GM21825 (cell line): ENCODE measurements around the gene PRELID3B.
A peak's percentile ranks its signal among the peaks of the same experiment; 100 is the strongest.
"Not testable (repeated sequence)": the region's sequence is repeated elsewhere in the genome, so short reads cannot be mapped to it uniquely, and the experiment has no call there.

Source experiments
- ATAC-seq: cut with Tn5 transposase; IDR thresholded peaks from one replicate; pipeline ENCODE4 v1.9.1; 2021; ENCODE audit warnings: mild to moderate bottlenecking, moderate library complexity; ENCODE audit not compliant: unreplicated experiment

PRELID3B gene

GRCh38 chr20:59050437-59050836, 7.9 kb upstream of the PRELID3B start:
- ATAC-seq = no peak

DNA sequence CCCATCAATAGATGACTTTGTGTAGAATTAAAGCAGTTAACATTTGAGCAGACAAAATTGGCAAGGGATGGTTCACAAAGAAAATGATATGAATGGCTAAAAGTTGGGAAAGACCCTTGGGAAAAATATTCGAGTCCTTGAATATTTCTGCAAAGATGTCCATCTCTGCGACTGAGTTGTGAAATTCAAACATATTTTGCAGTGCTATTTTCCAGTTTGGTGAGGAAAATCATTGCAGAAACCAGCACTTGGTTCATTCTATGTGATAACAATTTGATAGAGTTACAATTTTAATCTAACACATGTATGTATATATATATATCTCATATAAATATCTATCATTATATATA, 6.1 kb upstream of the PRELID3B start:
- no peak for ATAC-seq

- no peak for ATAC-seq
Measured at GRCh38 chr20:59047938-59048680, 5.5 kb upstream of the PRELID3B start.

DNA sequence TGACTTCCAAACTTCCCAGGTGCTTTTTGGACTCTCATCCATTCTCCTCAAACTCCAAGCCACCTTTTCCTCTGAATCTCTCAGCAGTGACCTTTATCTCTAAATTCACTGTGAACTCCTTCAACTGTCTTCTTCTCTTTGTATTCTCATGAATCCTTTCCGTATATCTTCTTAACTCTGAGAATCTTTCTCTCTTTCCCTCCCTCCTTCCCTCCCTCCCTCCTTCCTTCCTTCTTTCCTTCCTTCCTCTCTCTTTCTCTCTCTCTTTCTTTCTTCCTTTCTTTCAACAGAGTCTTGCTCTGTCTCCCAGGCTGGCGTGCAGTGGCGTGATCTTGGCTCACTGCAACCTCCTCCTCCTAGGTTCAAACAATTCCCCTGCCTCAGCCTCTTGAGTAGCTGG, 4.3 kb upstream of the PRELID3B start:
- ATAC-seq = no peak

GRCh38 chr20:59044796-59045195, 2.2 kb upstream of the PRELID3B start:
- ATAC-seq = no peak

GRCh38 chr20:59044295-59044694, 1.7 kb upstream of the PRELID3B start:
- ATAC-seq = no peak

DNA sequence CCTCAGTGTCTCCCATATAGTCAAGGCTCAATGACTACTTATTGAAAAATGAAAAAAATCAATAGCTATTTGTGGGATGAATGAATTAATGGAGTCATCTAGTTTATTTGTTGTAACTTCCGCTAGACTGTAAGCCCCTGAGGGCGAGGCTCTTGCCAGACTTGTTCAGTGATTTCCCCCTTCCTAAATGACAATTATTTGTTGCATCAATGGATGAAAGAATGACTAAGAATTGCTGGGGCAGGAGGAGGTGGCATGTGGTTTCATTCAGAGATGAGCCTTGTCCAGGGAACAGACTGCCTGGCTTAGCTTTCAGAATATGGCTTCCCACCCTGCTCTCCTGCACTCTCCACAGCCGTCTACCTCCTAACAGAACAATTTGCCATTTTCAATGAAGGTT, 1.1 kb upstream of the PRELID3B start:
- ATAC-seq = no peak

GRCh38 chr20:59042796-59043631, 428 bp upstream of the PRELID3B start:
- peak; percentile 86 for ATAC-seq

- not testable (repeated sequence) for ATAC-seq
Measured at GRCh38 chr20:59041487-59041886, 1.1 kb downstream of the PRELID3B start.

- no peak for ATAC-seq
Measured at GRCh38 chr20:59040667-59041066, 1.9 kb downstream of the PRELID3B start.

- ATAC-seq = no peak
Measured at GRCh38 chr20:59039233-59039632, 3.4 kb downstream of the PRELID3B start.

- ATAC-seq = no peak
Measured at GRCh38 chr20:59037386-59037785, 5.2 kb downstream of the PRELID3B start.

DNA sequence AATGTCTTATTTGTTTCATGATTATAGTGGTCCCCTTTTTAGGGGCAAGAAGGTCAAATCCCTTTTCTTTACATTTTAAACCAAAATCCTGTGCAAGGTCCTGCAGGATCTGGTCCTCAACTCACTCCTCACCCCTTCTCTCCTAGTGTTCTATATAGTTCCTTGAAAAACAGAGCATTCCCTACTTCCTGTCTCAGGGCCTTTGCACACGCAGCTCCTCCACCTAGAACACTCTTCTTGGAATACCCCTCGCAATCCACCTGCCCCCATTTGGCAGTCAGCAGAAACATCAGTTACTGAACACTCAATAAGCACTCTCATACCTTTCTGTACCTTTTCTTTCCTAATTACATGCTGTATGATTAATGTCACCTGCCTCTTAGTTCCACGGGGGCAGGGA, 7.2 kb downstream of the PRELID3B start:
- no peak for ATAC-seq

- no peak for ATAC-seq
Measured at GRCh38 chr20:59033616-59034165, 8.9 kb downstream of the PRELID3B start.

GRCh38 chr20:59033093-59033492, 9.5 kb downstream of the PRELID3B start:
- ATAC-seq = no peak

GRCh38 chr20:59032713-59033059, 9.9 kb downstream of the PRELID3B start:
- ATAC-seq = no peak

GRCh38 chr20:59032023-59032712, 10.4 kb downstream of the PRELID3B start, which contains the start of gene ATP5F1E:
TSS of gene ATP5F1E (minus strand) at chr20:59032335. CDS start at chr20:59032251, 84 bp downstream.
- peak; percentile 94 for ATAC-seq

DNA sequence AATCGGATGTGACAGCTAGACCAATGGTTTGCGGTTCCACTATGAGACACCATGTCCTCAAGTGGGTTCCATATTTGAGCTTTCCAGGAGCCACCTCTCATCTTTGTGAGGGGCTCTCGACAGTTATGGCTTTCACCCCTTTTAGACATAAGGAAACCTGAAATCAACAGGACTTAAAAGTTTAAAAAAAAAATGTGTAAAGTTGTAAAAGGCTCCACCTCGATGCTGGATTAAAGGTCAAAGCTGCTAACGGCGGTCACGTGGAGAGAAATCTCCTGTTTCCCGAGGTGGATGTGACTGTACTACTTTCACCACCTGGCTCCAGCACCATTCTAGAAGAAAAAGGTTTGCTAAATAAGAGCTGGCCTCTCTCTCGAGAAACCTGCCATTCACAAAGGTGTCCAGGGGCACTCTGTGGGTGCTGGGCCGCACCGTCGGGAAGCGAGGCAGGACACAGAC, 11.0 kb downstream of the PRELID3B start:
- ATAC-seq = no peak

- no peak for ATAC-seq
Measured at GRCh38 chr20:59030911-59031563, 11.5 kb downstream of the PRELID3B start.

DNA sequence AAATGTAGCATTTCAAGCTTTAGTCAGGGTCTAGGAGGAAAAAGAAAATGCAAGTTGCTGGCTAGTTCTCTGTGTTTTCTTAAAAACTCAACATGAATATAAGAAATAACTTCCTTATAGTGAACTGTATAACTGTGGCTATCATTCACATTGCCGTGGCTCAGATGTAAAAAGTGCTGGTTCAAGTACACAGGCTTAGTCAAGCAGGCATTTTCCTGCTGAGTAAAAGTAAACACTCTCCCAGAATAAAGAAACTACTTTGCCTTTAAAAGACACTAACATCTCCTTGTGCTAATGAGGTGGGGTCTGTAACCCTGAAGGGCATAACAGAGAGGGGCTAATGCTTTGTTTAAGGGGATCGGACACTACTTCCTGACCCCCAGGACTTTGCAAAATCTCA, 13.8 kb downstream of the PRELID3B start:
- no peak for ATAC-seq
